Adrenal gland (tissue), 5 donors: Measurements from ENCODE around the gene TAS2R30.

ENCODE experiments used
- POLR2A ChIP-seq, 2 donors: fragments of 450-650 bp; IDR thresholded peaks; one replicate each; pipeline ENCODE4 v1.6.1; 2017; ENCODE audit warnings: antibody characterized with exemption in 2 of 2, mild to moderate bottlenecking in 2 of 2, moderate library complexity in 1 of 2
- TF ChIP-seq, protein P1 (sequence below), 6 experiments: fragments of 450-650 bp in 4 of 6; fragments of 200-600 bp in 2 of 6; sonication (generic) in 1 of 6; IDR thresholded peaks; 1 replicate in 5 of 6; 2 replicates in 1 of 6; pipeline versions ENCODE4 v1.5.1 to v1.8.0; 2016 to 2021; ENCODE audit warnings: antibody characterized with exemption in 6 of 6, mild to moderate bottlenecking in 2 of 6, moderate library complexity in 1 of 6
- donor health status: DM: no; HTN: no; CAD: no.

DNA sequence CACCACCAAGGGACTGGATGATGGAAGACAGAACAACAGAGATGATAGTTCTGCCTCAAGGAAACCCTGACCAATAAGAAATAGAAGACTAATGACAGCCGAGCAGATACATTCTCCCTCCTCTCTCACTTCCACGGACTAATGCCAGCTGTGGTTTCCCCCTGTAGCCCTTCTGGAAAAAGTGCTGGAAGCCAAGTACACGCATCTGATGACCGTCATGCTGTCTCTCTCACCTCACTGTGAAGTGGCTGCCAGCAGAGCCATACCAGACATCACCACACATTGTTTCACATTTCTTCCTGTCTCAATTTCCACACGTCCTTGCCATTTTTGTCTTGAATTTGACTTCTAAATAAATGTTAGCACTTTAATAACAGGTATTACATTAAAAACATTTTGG is 45.2 kb downstream of the TAS2R30 start:
- TF ChIP-seq, protein P1, sequence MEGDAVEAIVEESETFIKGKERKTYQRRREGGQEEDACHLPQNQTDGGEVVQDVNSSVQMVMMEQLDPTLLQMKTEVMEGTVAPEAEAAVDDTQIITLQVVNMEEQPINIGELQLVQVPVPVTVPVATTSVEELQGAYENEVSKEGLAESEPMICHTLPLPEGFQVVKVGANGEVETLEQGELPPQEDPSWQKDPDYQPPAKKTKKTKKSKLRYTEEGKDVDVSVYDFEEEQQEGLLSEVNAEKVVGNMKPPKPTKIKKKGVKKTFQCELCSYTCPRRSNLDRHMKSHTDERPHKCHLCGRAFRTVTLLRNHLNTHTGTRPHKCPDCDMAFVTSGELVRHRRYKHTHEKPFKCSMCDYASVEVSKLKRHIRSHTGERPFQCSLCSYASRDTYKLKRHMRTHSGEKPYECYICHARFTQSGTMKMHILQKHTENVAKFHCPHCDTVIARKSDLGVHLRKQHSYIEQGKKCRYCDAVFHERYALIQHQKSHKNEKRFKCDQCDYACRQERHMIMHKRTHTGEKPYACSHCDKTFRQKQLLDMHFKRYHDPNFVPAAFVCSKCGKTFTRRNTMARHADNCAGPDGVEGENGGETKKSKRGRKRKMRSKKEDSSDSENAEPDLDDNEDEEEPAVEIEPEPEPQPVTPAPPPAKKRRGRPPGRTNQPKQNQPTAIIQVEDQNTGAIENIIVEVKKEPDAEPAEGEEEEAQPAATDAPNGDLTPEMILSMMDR (IDR thresholded peaks at IDR 0.05) = no peak
- no peak for TF ChIP-seq POLR2A (IDR thresholded peaks at IDR 0.05)
